ENCODE data around the gene IGBP1.

IGBP1 gene

GRCh38 chrX:70134116-70134477 lies 850 bp downstream of the IGBP1 start (continued):
- TF ChIP-seq TSHZ2 (CRISPR knock-in tag; IDR thresholded peaks at IDR 0.05) (no peak), PATZ1 (CRISPR knock-in tag; IDR thresholded peaks at IDR 0.05; ENCODE audit: borderline replicate concordance) (no peak), TOX (CRISPR knock-in tag; IDR thresholded peaks at IDR 0.05; ENCODE audit: borderline replicate concordance) (no peak)

GRCh38 chrX:70138622-70139021 lies 5.4 kb downstream of the IGBP1 start:
- TF ChIP-seq CSDC2 (CRISPR knock-in tag; IDR thresholded peaks at IDR 0.05) (no peak), TSHZ2 (CRISPR knock-in tag; IDR thresholded peaks at IDR 0.05) (no peak)
- ATAC-seq = no peak

- ATAC-seq = no peak
- TF ChIP-seq PPARA (CRISPR knock-in tag; IDR thresholded peaks at IDR 0.05; ENCODE audit: borderline replicate concordance) (no peak), TSHZ2 (CRISPR knock-in tag; IDR thresholded peaks at IDR 0.05) (no peak), TCF4 (CRISPR knock-in tag; IDR thresholded peaks at IDR 0.05; ENCODE audit: borderline replicate concordance) (no peak), SNAI2 (CRISPR knock-in tag; IDR thresholded peaks at IDR 0.05) (no peak)
Measured at GRCh38 chrX:70139736-70140135, 6.5 kb downstream of the IGBP1 start.

GRCh38 chrX:70141373-70141772 lies 8.1 kb downstream of the IGBP1 start:
- ATAC-seq = no peak
- TF ChIP-seq SNAI2 (CRISPR knock-in tag; IDR thresholded peaks at IDR 0.05) (no peak), RARB (CRISPR knock-in tag; IDR thresholded peaks at IDR 0.05) (no peak), GLIS3 (CRISPR knock-in tag; IDR thresholded peaks at IDR 0.05) (no peak), ARNTL (CRISPR knock-in tag; IDR thresholded peaks at IDR 0.05; ENCODE audit: borderline replicate concordance, low read depth) (no peak)

GRCh38 chrX:70166601-70167590 lies 33.6 kb downstream of the IGBP1 start:
- peak; percentile 74 for ATAC-seq
- no peak for TF ChIP-seq CSDC2 (CRISPR knock-in tag; IDR thresholded peaks at IDR 0.05)
- no peak for TF ChIP-seq CREB5 (CRISPR knock-in tag; IDR thresholded peaks at IDR 0.05; ENCODE audit: low read depth)
- no peak for TF ChIP-seq PATZ1 (CRISPR knock-in tag; IDR thresholded peaks at IDR 0.05; ENCODE audit: borderline replicate concordance)
- no peak for TF ChIP-seq TOX (CRISPR knock-in tag; IDR thresholded peaks at IDR 0.05; ENCODE audit: borderline replicate concordance)

All from SK-N-SH treated with all-trans-retinoic acid at 6 μM for 48 hours (cell line).